Keratinocyte (primary cell): Measurements from ENCODE around the gene BRSK2.

ENCODE experiments used
- CTCF ChIP-seq, 3 experiments: IDR thresholded peaks in 1 of 3; conservative IDR thresholded peaks in 1 of 3; optimal IDR thresholded peaks in 1 of 3; 2 replicates in 2 of 3; 3 replicates in 1 of 3; pipeline versions ENCODE3 to v1.5.1; 2011; ENCODE audit warnings: low read length in 3 of 3, mild to moderate bottlenecking in 3 of 3, moderate library complexity in 2 of 3, control low read depth in 1 of 3, inconsistent platforms in 1 of 3; ENCODE audit not compliant: insufficient read depth in 2 of 3; ENCODE audit errors: extremely low read depth in 1 of 3
- EZH2 ChIP-seq: IDR thresholded peaks from one replicate; pipeline ENCODE4 v1.6.1; 2012; ENCODE audit warnings: inconsistent platforms, mild to moderate bottlenecking, low read length, moderate library complexity

GRCh38 chr11:1476940-1477736 lies 87.4 kb downstream of the BRSK2 start:
- TF ChIP-seq CTCF (optimal IDR thresholded peaks at IDR 0.05 in 1 of 3, IDR thresholded peaks at IDR 0.05 in 1 of 3, conservative IDR thresholded peaks at IDR 0.05 in 1 of 3; ENCODE audit: extremely low read depth in 1 of 3, insufficient read depth in 2 of 3, low read length in 3 of 3) (no peak), EZH2 (no peak)
